GM19240 (cell line): ENCODE data around the gene PRSS12.

Experiments used
- DNase-seq: peaks from one replicate; pipeline ENCODE4 v3.0.0; 2011; ENCODE audit warnings: low spot score; ENCODE audit not compliant: insufficient read length

The PRSS12 gene

GRCh38 chr4:118356731-118357130 is 3.9 kb upstream of the PRSS12 start:
- no peak for DNase-seq

GRCh38 chr4:118356111-118356510 is 3.3 kb upstream of the PRSS12 start:
- DNase-seq: no peak

GRCh38 chr4:118354913-118355312 is 2.1 kb upstream of the PRSS12 start:
- no peak for DNase-seq

GRCh38 chr4:118353534-118354030 is 779 bp upstream of the PRSS12 start:
- DNase-seq: no peak

- DNase-seq: no peak
Measured at GRCh38 chr4:118351851-118352827, 664 bp downstream of the PRSS12 start.

- no peak for DNase-seq
Measured at GRCh38 chr4:118350961-118351360, 1.8 kb downstream of the PRSS12 start.

GRCh38 chr4:118348886-118349285 is 3.9 kb downstream of the PRSS12 start:
- no peak for DNase-seq

GRCh38 chr4:118346495-118346894 is 6.3 kb downstream of the PRSS12 start:
- no peak for DNase-seq

GRCh38 chr4:118345813-118346212 is 7.0 kb downstream of the PRSS12 start:
- no peak for DNase-seq

- no peak for DNase-seq
Measured at GRCh38 chr4:118344801-118345200, 8.0 kb downstream of the PRSS12 start.

GRCh38 chr4:118343501-118343900 is 9.3 kb downstream of the PRSS12 start:
- DNase-seq: no peak

- no peak for DNase-seq
Measured at GRCh38 chr4:118340109-118340508, 12.7 kb downstream of the PRSS12 start.

- DNase-seq: no peak
Measured at GRCh38 chr4:118338981-118339765, 13.6 kb downstream of the PRSS12 start.

GRCh38 chr4:118338518-118338917 is 14.3 kb downstream of the PRSS12 start:
- no peak for DNase-seq

GRCh38 chr4:118337954-118338353 is 14.8 kb downstream of the PRSS12 start:
- DNase-seq: no peak

GRCh38 chr4:118335774-118336173 is 17.0 kb downstream of the PRSS12 start:
- no peak for DNase-seq

- no peak for DNase-seq
Measured at GRCh38 chr4:118335324-118335723, 17.5 kb downstream of the PRSS12 start.

- no peak for DNase-seq
Measured at GRCh38 chr4:118331352-118331751, 21.5 kb downstream of the PRSS12 start.

GRCh38 chr4:118329849-118330248 is 23.0 kb downstream of the PRSS12 start:
- no peak for DNase-seq

GRCh38 chr4:118327554-118328241 is 25.1 kb downstream of the PRSS12 start:
- DNase-seq: no peak

GRCh38 chr4:118326585-118326984 is 26.2 kb downstream of the PRSS12 start:
- no peak for DNase-seq

- no peak for DNase-seq
Measured at GRCh38 chr4:118325431-118325830, 27.4 kb downstream of the PRSS12 start.
